ENCODE data around the gene GDI1.
"Not testable (repeated sequence)": the region's sequence is repeated elsewhere in the genome, so short reads cannot be mapped to it uniquely, and the experiment has no call there.

Gene GDI1

GRCh38 chrX:154436983-154437752 lies at the start of gene GDI1:
TSS of gene GDI1 (plus strand) at chrX:154437154. CDS start at chrX:154437255, 101 bp downstream.
- peak; percentile 69 for DNase-seq (ENCODE audit: low spot score)

GRCh38 chrX:154388094-154388493 lies 48.9 kb upstream of the GDI1 start:
- DNase-seq (ENCODE audit: low spot score), result not testable (repeated sequence)

GRCh38 chrX:154388649-154389048 lies 48.3 kb upstream of the GDI1 start:
- not testable (repeated sequence) for DNase-seq (ENCODE audit: low spot score)

- not testable (repeated sequence) for DNase-seq (ENCODE audit: low spot score)
Observed at GRCh38 chrX:154389812-154390747, 46.9 kb upstream of the GDI1 start.

GRCh38 chrX:154396363-154396762 lies 40.6 kb upstream of the GDI1 start:
- DNase-seq (ENCODE audit: low spot score), result not testable (repeated sequence)

GRCh38 chrX:154396973-154397887 lies 39.7 kb upstream of the GDI1 start:
- DNase-seq (ENCODE audit: low spot score), result peak; percentile 61

- DNase-seq (ENCODE audit: low spot score), result peak; percentile 93
Observed at GRCh38 chrX:154397888-154398667, 38.9 kb upstream of the GDI1 start, which contains the start of gene RPL10. TSS of gene RPL10 (plus strand) at chrX:154398377. CDS start at chrX:154398520, 143 bp downstream.

GRCh38 chrX:154398668-154399526 lies 38.1 kb upstream of the GDI1 start:
- DNase-seq (ENCODE audit: low spot score), result peak; percentile 90

- DNase-seq (ENCODE audit: low spot score), result peak; percentile 33
Observed at GRCh38 chrX:154399527-154400368, 37.2 kb upstream of the GDI1 start.

- DNase-seq (ENCODE audit: low spot score), result not testable (repeated sequence)
Observed at GRCh38 chrX:154400369-154400817, 36.6 kb upstream of the GDI1 start.

- DNase-seq (ENCODE audit: low spot score), result no peak
Observed at GRCh38 chrX:154401045-154401799, 35.7 kb upstream of the GDI1 start.

- DNase-seq (ENCODE audit: low spot score), result no peak
Observed at GRCh38 chrX:154401918-154402621, 34.9 kb upstream of the GDI1 start.

GRCh38 chrX:154402622-154403127 lies 34.3 kb upstream of the GDI1 start:
- DNase-seq (ENCODE audit: low spot score), result no peak

- no peak for DNase-seq (ENCODE audit: low spot score)
Observed at GRCh38 chrX:154403192-154403591, 33.8 kb upstream of the GDI1 start.

- no peak for DNase-seq (ENCODE audit: low spot score)
Observed at GRCh38 chrX:154403858-154404257, 33.1 kb upstream of the GDI1 start.

- DNase-seq (ENCODE audit: low spot score), result no peak
Observed at GRCh38 chrX:154404625-154405192, 32.2 kb upstream of the GDI1 start.
